ENCODE data around the gene GALNT17. TPM values are rescaled to one million over a fixed set of nuclear protein-coding genes. Genes with fewer than 3 reads are reported as not detected.

GALNT17 gene
- not detected in 2 replicates for total RNA-seq (2014; rRNA removed; shearing (Covaris generic))

GRCh38 chr7:71132127-71132376 lies at the start of gene GALNT17:
Gene GALNT17 (plus strand): TSS chr7:71132144.
- no peak for DNase-seq (ENCODE audit: low read depth)

DNA sequence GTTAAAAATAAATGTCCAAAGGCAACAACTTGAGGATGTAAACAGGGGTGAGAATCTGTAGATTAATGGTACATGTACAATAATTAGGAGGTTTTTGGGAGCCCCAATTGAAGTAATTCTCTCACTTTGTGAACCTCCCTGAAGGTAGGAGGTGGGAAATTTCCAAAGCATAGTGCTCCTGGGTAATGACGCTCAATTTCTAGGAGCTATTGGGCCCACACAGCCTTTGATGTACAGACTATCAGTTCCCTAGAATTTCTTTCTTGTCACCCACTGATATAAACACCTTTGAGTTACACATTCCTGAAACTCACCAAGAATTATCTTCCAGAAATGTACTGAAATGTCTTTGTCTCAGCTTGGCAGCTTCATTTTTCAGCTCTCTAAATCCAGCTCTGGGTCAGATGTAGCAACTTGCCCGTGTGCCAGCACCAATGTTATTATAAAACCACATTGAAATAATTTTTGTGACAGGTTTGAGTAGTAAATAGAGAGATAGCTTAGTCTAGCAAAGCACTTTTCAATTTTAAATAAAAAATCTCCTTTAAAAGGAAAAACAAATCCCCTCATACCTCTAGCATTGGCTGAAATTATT lies 36.6 kb upstream of the GALNT17 start:
- DNase-seq (ENCODE audit: low read depth) = no peak

- DNase-seq (ENCODE audit: low read depth) = no peak
Observed at GRCh38 chr7:71096351-71096750, 35.6 kb upstream of the GALNT17 start.

- no peak for DNase-seq (ENCODE audit: low read depth)
Observed at GRCh38 chr7:71106226-71106625, 25.7 kb upstream of the GALNT17 start.

DNA sequence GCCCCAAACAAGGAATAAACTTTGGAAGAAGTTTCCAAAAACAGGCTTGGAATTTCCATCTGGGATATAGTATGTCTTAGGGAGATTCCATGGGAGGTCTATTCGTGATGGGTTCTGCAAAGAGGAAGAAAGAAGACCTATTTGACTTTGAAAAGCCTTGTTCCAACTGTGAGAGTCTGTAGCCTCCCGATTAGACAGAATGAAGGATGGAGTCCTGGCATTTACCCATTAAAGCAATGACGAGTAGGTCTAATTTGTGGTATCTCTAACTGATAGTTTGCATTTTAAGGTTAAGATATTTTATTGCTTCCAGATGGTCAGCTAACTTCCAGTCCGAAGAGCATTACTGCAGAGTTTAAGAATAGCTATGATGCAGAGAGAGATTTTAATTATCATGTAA lies 19.5 kb upstream of the GALNT17 start:
- DNase-seq (ENCODE audit: low read depth) = no peak

DNA sequence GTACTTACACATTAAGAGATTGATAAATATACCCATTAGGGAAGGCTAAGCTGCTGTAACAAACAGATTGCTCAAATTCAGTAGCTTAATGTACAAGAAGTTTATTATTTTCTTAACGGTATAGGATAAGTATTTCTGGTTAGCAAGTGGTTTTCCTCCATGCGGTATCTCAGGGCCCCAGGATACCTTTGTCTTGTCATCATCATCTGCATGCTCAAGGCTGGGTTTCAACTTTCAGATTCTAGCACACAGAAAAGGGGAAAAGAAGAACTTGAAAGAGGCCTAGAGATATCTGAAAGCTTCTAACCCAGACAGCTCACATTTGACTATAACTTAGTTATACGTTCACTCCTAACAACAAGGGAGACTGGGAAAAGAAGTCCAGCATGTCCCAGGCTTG lies 11.8 kb upstream of the GALNT17 start:
- no peak for DNase-seq (ENCODE audit: low read depth)

DNA sequence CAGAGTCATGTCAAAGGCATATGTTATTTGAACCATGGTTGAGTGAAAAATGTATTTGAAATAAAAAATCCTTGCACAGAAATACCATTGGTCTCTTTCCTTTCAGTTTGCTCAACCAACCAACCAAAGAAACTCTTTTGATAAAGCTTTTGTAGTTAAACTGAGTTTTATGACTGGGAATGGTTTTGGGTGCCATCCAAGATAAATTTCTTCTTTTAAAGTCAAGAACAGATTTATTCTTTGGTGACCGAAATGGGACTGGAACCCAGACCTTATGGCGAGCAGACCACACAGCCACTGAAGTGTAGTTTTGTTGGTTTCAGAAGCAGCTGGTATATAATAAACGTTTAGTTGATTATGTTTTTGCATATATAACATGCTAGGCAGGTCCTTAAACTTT lies 2.8 kb upstream of the GALNT17 start:
- no peak for DNase-seq (ENCODE audit: low read depth)

DNA sequence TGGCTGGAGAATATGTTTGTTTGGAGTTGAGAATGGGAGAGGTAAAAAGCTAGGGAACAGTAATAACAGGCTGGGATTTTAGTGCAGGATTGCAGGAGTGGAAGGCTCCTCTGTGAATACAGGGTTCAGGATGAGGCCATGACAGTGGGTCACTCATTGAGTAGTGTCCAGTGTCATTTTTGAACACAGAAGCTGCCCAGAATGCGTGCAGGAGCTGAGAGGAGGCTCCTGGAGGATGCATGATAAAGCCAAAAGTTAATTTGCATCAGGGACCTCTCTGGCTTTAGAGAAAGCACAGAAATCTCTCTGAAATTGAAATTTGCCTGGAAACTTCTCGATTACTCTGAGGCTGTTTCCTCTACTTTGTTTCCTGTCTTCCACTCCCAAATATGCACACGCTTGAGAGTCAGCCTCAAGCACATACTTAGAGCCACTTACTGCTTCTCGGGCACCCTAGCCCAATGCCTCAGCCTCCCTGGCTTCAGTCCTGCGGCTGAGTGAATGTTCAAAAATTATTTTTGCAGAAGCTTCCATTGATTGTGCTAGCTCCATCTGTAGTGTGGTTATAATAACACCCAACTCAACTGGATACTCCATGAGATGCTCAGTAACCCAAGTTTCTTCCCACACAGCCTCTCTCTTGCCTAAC lies 1.8 kb upstream of the GALNT17 start:
- no peak for DNase-seq (ENCODE audit: low read depth)

DNA sequence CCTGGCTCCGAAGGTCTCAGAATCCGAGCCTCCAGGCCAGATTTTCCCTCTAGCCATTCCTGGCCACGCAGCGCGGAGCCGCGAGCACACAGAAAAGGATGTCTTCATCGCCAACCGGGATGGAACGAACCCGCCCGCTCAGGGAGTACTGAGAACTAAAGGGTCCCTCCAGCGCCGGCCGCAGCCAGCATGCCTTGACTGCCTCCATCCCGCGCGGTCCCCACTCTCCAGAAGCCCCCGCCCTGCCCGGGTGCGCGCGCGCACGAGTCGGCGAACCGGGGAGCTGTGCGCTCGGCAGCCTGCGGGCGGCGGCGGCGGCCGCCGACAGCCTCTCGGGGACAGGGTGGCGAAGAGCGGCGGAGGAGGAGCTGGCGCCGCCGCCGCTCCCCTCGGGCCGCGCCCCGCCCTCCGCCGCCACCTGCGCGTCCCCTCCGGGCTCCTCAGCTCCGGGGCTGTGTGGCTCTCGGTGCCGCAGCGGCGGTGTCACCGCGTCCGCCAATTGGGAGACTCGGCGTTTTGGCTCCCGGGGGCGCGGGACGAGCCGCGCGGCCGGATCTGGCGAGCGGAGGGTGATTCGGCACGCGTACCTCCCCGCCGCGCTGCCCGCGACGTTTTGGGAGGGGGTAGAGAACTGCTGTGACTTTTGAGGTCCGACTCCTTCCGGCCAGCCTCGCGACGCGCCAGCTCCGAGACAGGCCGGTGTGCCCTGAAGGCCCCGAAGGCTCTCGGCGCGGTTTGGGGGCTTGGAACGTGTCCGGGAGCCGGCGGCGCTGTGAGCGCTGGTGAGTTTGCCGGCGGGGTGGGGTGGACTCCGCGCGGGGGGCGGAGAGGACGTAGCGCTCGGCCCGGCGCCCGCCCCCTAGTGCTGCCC lies 453 bp upstream of the GALNT17 start:
- DNase-seq (ENCODE audit: low read depth) = no peak

GRCh38 chr7:71132377-71133231 lies 660 bp downstream of the GALNT17 start:
- DNase-seq (ENCODE audit: low read depth) = no peak

DNA sequence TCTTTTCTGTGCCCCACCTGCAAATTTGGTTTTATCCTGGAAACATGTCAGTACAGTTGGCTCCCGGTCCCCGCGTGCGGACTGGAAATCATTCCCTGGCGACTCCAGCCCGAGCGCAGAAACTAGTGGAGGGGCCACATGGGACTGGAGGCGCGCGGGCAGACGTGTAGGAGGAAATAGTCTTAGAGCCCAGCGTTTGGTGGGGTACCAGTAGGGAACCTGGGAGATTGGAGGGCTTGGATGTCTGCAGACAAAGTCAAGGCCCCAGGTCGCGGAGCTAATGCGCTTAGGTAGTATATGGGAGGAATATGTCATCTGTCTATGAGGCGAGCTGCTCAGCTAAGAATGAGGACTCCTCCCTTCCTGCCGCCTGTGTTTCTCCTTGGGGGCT lies 1.3 kb downstream of the GALNT17 start:
- DNase-seq (ENCODE audit: low read depth) = no peak

DNA sequence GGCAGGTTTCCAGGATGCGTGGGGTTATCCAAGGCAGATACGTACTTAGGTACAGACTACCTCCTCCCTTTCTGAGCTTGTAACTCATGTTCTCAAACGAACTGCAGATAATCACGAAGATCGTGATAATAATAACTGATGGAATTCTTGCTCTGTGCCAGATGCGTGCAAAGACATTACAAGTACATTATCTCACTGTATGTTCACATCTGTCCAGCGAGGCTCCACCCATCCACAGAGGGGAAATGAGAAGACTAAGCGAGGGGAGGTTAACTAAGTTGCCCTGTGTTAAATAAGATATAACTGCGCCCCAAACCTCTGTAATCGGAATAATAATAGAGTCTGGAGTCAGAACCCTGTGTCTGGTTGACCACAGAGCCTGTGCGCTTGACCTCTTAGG lies 1.9 kb downstream of the GALNT17 start:
- DNase-seq (ENCODE audit: low read depth) = no peak

DNA sequence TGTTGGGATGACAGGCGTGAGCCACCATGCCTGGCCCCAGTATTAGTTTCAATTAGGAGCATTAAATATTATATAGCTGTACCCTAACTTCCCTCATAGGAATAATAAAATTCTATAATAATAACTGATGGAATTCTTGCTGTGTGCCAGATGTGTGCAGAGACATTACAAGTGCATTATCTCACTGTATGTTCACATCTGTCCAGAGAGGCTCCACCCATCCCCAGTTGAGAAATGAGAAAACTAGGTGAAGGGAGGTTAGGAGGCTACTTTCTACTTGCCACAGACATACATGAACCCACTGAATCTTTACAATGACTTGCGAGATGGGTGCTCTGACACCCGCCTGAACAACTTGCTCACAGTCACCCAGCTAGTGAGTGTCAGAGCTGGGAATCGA lies 3.2 kb downstream of the GALNT17 start:
- no peak for DNase-seq (ENCODE audit: low read depth)

GRCh38 chr7:71135663-71136062 lies 3.7 kb downstream of the GALNT17 start:
- no peak for DNase-seq (ENCODE audit: low read depth)

GRCh38 chr7:71137479-71137878 lies 5.5 kb downstream of the GALNT17 start:
- no peak for DNase-seq (ENCODE audit: low read depth)

- no peak for DNase-seq (ENCODE audit: low read depth)
Observed at GRCh38 chr7:71140264-71140663, 8.3 kb downstream of the GALNT17 start.

DNA sequence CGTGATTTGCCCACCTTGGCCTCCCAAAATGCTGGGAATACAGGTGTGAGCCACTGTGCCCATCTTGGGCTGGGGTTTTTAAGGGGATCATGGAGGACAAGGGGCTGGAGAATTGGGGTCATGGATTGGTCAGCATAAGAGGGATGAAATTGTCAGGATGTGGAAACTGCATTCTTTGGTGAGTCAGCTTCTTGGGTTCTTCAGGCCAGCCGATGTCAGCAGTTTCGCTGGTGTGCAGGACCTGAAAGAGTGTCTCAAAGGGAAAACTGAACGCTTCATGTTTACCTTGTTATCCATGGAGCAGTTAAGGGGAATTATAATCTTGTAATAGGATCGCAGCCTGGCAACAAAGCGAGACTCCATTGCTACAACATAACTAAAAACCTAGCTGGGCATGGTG lies 13.0 kb downstream of the GALNT17 start:
- DNase-seq (ENCODE audit: low read depth) = no peak

DNA sequence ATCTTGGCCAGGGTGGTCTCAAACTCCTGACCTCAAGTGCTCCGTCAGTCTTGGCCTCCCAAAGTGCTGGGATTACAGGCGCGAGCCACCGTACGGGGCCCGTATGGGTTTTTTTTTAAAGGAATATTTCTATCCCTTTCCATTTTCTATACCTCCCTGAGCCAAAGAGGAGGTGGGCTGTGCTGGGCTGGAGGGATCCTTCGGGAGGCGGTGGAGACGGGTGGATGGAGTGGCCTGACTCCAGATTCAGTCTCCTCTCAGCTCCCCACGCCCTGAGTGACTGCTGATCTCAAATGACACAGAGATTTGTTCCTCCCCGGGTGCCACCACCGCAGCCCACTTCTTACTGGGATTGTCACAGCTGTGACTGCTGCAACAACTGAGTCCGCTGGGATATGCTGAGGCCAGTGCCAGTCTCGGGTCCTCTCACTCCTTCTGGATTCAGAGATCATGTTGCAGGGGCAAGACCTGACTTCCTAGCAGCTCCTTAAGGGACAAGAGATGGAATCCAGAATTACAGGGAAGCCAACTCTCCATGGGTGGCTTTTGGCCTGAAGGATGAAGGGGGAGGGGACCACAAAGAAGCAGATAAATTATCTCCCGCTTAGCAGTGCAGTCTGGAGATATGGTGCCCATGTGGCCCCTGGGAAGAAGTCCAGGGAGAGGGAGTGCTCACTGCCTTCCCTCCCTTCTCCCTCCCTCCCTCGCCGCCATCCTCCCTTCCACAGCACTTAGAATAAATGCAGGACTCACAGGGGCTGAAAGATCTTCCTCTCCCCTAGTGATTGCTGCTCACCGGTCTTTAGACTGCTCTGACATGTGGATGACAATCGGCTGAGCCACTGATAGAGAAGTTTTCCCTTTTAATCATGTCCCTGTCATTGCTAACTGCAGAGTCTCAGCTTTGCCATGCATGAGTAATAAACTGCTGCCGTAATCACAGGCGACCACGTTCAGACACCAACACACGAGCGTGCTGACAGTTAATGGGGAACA lies 14.3 kb downstream of the GALNT17 start:
- DNase-seq (ENCODE audit: low read depth) = no peak

DNA sequence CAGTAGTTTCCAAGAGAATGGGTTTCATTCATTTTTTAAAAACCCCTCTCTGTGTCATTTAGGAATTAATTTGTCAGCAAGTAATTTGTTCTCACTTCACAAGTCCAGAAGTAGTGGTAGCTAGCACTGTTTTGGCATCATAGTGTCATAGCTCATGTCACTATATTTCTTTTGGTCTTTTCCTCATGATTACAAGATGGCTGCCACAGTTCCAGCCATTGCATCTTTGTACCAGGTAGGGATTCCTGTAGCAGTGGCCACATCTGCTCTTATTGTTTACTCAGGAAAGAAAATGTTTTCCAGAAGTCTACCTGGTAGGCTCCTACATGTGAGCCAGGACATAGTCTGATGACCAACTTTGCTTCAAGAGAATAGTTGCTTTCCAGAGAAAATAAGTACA lies 16.2 kb downstream of the GALNT17 start:
- DNase-seq (ENCODE audit: low read depth) = no peak

- no peak for DNase-seq (ENCODE audit: low read depth)
Observed at GRCh38 chr7:71155236-71155635, 23.3 kb downstream of the GALNT17 start.

- no peak for DNase-seq (ENCODE audit: low read depth)
Observed at GRCh38 chr7:71157757-71158156, 25.8 kb downstream of the GALNT17 start.

All from Daoy (cell line).